IPS-18c (cell line): ENCODE results near the gene NT5C1A.

Source experiments
- H3K4me3 ChIP-seq: 2 replicates; pipeline ENCODE4 v1.7.0; 2013; ENCODE audit warnings: low read depth, mild to moderate bottlenecking, low read length, moderate library complexity; ENCODE audit not compliant: insufficient read depth
- H3K9me3 ChIP-seq: one replicate; pipeline ENCODE4 v1.6.1; 2013; ENCODE audit warnings: mild to moderate bottlenecking, low read length, moderate library complexity; ENCODE audit not compliant: control insufficient read depth, insufficient read depth

NT5C1A gene

DNA sequence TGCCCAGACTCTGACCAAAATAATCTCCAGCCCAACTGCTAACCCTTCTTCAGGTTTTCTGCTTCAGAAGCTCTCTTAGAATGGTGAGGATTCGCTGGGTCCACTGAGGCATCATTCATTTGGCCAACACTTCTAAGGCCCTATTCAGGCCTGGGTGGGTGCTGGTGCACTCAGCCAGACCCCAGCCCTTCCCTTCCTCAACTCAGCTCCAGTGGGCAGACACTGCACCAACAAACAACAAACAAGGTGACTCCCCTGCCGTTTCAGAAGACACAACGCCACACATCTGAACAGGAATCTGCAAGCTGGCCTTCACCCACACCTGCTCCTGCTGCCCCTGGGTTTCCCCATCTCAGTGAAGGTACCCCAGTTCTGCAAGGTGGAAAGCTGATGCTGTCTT is 38.5 kb downstream of the NT5C1A start:
- peak overlapping the region; percentile 5; the same call in 1 of the 2 replicates for H3K4me3 ChIP-seq
- no peaks in the 10 kb centered on the region for H3K9me3 ChIP-seq

GRCh38 chr1:39632682-39633417 is 39.1 kb downstream of the NT5C1A start:
- H3K4me3 ChIP-seq: peak overlapping the region; percentile 26; the same call in 1 of the 2 replicates
- H3K9me3 ChIP-seq: no peaks in the 10 kb centered on the region

DNA sequence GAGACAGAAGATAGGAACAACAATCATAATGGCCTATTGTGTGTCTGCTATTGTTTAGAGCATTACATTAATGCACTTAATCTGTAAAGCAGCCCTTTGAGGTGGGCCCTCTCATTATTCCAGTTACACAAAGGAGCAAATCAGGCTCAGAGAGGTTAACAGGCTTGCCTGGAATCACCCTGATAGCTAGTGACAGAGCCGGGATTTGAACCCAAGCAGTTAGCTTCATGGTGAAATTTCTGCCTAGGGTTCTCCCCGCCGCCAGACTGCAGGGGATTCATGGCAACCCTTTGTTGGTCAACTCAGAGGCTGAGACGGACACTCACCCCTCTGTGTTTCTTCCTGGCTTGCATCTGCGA is 39.6 kb downstream of the NT5C1A start:
- no peak overlapping the region for H3K4me3 ChIP-seq

GRCh38 chr1:39631361-39632322 is 40.3 kb downstream of the NT5C1A start:
- Histone ChIP-seq H3K4me3 (no peak overlapping the region), H3K9me3 (no peaks in the 10 kb centered on the region)

More for the DNA sequence above, 39.6 kb downstream of the NT5C1A start:
- no peaks in the 10 kb centered on the region for H3K9me3 ChIP-seq

GRCh38 chr1:39628807-39629350 is 43.0 kb downstream of the NT5C1A start:
- no peaks in the 10 kb centered on the region for H3K9me3 ChIP-seq
- H3K4me3 ChIP-seq: no peak overlapping the region

- no peak overlapping the region for H3K4me3 ChIP-seq
- H3K9me3 ChIP-seq: no peaks in the 10 kb centered on the region
Measured at GRCh38 chr1:39626646-39627045, 45.3 kb downstream of the NT5C1A start.

DNA sequence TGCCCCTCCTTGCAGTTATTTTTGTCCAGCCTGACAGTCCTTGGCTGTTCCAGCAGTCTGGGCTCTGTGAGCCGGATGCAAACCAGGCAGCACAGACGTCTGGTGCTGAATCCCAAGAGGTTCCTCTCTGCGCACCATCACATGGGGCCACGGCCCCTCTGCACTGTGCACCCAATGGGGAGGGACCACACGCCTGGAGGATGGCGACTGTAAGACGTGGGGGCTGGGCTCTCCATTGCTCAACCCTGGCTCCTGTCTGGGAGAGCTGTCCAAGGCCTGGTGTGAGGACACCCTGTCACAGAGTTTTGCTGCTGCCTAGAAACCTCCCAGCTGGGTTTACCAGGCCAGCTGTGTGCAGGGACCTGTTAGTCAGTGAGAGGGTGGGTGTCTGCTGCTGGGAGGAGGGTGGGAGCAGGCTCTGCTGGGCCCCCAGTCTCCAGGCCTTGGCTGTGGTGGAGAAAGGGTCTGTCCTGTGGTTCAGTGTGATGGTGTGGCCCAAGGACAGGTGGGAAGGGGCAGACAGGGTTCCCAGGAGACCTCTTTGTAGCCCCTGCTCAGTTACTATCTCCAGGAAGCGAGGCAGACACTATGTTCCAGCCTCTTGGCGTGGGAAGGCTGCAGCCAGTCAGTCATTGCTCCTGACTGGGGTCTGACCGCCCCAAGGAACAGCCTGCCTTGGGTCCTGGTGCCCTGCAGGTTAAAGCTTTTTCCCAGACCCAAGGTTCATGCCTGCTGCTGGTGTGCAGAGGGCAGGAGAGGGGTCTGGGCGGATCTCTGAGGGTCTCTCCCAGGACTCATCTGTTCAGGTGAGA is 46.2 kb downstream of the NT5C1A start:
- Histone ChIP-seq H3K4me3 (no peak overlapping the region), H3K9me3 (no peaks in the 10 kb centered on the region)

GRCh38 chr1:39625009-39625408 is 46.9 kb downstream of the NT5C1A start:
- no peak overlapping the region for H3K4me3 ChIP-seq
- H3K9me3 ChIP-seq: no peaks in the 10 kb centered on the region

GRCh38 chr1:39623053-39623452 is 48.9 kb downstream of the NT5C1A start:
- Histone ChIP-seq H3K9me3 (no peaks in the 10 kb centered on the region), H3K4me3 (no peak overlapping the region)

GRCh38 chr1:39622427-39622826 is 49.5 kb downstream of the NT5C1A start:
- no peaks in the 10 kb centered on the region for H3K9me3 ChIP-seq

GRCh38 chr1:39620659-39621165 is 51.2 kb downstream of the NT5C1A start:
- Histone ChIP-seq H3K4me3 (no peak overlapping the region), H3K9me3 (no peaks in the 10 kb centered on the region)

More at GRCh38 chr1:39622427-39622826, 49.5 kb downstream of the NT5C1A start:
- no peak overlapping the region for H3K4me3 ChIP-seq

DNA sequence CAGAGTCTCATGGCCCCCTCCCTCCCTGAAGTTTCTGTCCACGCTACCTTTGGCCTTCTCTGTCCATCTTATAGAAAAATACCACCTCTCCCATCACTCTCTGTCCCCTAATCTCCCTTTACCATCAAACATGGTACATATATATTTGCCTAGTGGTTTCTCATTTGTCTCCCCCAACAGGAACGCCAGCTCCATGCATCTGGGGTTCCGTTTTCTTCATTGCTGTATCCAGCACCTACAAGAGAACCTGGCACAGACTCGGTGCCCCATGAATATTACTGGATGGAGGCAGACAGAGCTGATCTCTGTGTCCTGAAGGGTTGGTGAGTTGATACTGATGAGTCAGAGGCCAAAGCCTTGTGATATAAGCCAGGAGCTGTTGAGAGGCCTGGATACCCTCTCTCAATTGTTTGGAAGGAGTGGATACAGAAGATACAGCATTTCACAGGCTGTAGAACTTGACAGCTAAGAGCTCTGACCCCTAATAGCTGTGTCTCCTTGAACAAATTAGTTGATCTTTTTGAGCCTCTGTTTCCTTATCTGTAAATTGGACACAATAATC is 54.3 kb downstream of the NT5C1A start:
- H3K4me3 ChIP-seq: no peak overlapping the region
- H3K9me3 ChIP-seq: no peaks in the 10 kb centered on the region

DNA sequence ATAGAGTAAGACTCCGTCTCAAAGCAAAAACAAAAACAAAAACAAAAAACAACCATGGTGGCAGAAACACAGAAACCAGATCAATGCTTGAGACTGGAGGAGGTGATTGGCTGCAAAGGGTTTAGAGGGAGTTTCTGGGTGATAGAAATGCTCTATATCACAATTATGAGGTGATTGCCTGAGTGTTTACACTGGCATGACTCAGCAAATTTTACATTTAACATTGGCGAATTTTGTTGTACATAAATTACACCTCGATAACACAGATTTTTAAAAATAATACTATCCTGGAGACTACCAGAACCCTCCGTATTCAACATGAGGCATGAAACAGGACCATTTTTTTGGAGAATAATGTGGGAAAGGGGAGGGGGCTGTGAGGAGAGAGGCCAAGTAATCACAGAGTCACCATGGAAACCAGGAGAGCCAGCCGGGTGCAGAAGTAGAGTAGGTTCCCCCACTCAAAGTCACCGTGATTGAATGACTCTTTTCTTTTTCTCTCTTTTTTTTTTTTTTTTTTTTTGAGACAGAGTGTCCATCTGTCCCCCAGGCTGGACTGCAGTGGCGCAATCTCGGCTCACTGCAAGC is 56.7 kb downstream of the NT5C1A start:
- no peak overlapping the region for H3K4me3 ChIP-seq

DNA sequence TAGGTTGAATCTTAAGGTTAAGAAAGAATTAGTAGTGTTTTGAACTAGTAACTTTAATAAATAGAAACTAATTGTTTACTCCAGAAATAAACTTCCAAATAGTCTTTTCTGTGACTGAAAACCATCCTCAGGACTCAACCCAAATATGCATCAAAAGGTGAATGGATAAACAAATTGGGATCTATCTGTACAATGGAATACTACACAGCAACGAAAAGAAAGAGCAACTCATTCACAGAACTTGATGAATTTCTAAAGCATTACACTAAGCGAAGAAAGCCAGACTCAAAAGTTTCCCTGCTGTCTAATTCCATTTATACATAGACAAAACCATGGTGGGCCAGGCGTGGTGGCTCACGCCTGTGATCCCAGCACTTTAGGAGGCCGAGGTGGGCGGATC is 57.4 kb downstream of the NT5C1A start:
- Histone ChIP-seq H3K9me3 (peaks cover 2% of the 10 kb centered on the region), H3K4me3 (no peak overlapping the region)

More for the DNA sequence above, 56.7 kb downstream of the NT5C1A start:
- peaks cover 2% of the 10 kb centered on the region for H3K9me3 ChIP-seq

GRCh38 chr1:39613250-39613649 is 58.7 kb downstream of the NT5C1A start:
- Histone ChIP-seq H3K4me3 (no peak overlapping the region), H3K9me3 (peaks cover 2% of the 10 kb centered on the region)

GRCh38 chr1:39609618-39610331 is 62.1 kb downstream of the NT5C1A start:
- H3K4me3 ChIP-seq: peak overlapping the region; percentile 21; the same call in 1 of the 2 replicates
- peaks cover 2% of the 10 kb centered on the region for H3K9me3 ChIP-seq
